ENCODE measurements around the gene LTBP1.

LTBP1 gene

GRCh38 chr2:33008716-33009115 is 62.0 kb downstream of the LTBP1 start:
- no peak for DNase-seq (ENCODE audit: low spot score)

GRCh38 chr2:33009249-33009648 is 62.5 kb downstream of the LTBP1 start:
- no peak for DNase-seq (ENCODE audit: low spot score)

- no peak for DNase-seq (ENCODE audit: low spot score)
Observed at GRCh38 chr2:33011373-33011772, 64.6 kb downstream of the LTBP1 start.

GRCh38 chr2:33011941-33012340 is 65.2 kb downstream of the LTBP1 start:
- DNase-seq (ENCODE audit: low spot score) = no peak

GRCh38 chr2:33013684-33014110 is 66.9 kb downstream of the LTBP1 start:
- DNase-seq (ENCODE audit: low spot score) = no peak

GRCh38 chr2:33014268-33014667 is 67.5 kb downstream of the LTBP1 start:
- no peak for DNase-seq (ENCODE audit: low spot score)

GRCh38 chr2:33015421-33016142 is 68.8 kb downstream of the LTBP1 start:
- no peak for DNase-seq (ENCODE audit: low spot score)

- no peak for DNase-seq (ENCODE audit: low spot score)
Observed at GRCh38 chr2:33018271-33018670, 71.5 kb downstream of the LTBP1 start.

GRCh38 chr2:33019796-33020195 is 73.0 kb downstream of the LTBP1 start:
- no peak for DNase-seq (ENCODE audit: low spot score)

GRCh38 chr2:33020883-33021282 is 74.1 kb downstream of the LTBP1 start:
- DNase-seq (ENCODE audit: low spot score) = no peak

- DNase-seq (ENCODE audit: low spot score) = no peak
Observed at GRCh38 chr2:33021542-33022227, 74.9 kb downstream of the LTBP1 start.

GRCh38 chr2:33022395-33022985 is 75.7 kb downstream of the LTBP1 start:
- no peak for DNase-seq (ENCODE audit: low spot score)

GRCh38 chr2:33022989-33023727 is 76.4 kb downstream of the LTBP1 start:
- no peak for DNase-seq (ENCODE audit: low spot score)

GRCh38 chr2:33023728-33024500 is 77.2 kb downstream of the LTBP1 start:
- no peak for DNase-seq (ENCODE audit: low spot score)

- no peak for DNase-seq (ENCODE audit: low spot score)
Observed at GRCh38 chr2:33024758-33025157, 78.0 kb downstream of the LTBP1 start.

GRCh38 chr2:33029459-33029858 is 82.7 kb downstream of the LTBP1 start:
- no peak for DNase-seq (ENCODE audit: low spot score)

GRCh38 chr2:33029926-33030325 is 83.2 kb downstream of the LTBP1 start:
- DNase-seq (ENCODE audit: low spot score) = no peak

- DNase-seq (ENCODE audit: low spot score) = no peak
Observed at GRCh38 chr2:33030326-33030725, 83.6 kb downstream of the LTBP1 start.

GRCh38 chr2:33032245-33032644 is 85.5 kb downstream of the LTBP1 start:
- DNase-seq (ENCODE audit: low spot score) = no peak

GRCh38 chr2:33033606-33034081 is 86.9 kb downstream of the LTBP1 start:
- DNase-seq (ENCODE audit: low spot score) = peak; percentile 62

- DNase-seq (ENCODE audit: low spot score) = peak; percentile 27
Observed at GRCh38 chr2:33034784-33035183, 88.0 kb downstream of the LTBP1 start.

GRCh38 chr2:33038230-33038629 is 91.5 kb downstream of the LTBP1 start:
- no peak for DNase-seq (ENCODE audit: low spot score)

All from Ammon's horn (tissue), 1 donor.